GM12878 (cell line): ENCODE data around the gene TMEM144. TPM values are rescaled to one million over a fixed set of nuclear protein-coding genes. Genes with fewer than 3 reads are reported as not detected.

Experiments
- ATAC-seq: fragments of 200-7000 bp; cut with Tn5 transposase; 3 replicates; pipeline ENCODE4 v1.9.1; 2020; ENCODE audit warnings: mild to moderate bottlenecking, moderate library complexity
- BruUV-seq: library from RNA; stranded (reverse); fragments of 400-500 nt; replicated peaks from 2 replicates; lab custom pipeline; 2021; lab: Mats Ljungman, UMichigan
- CTCF ChIA-PET: fragments of 300-600 bp; sonication (Branson Sonifier 250); formaldehyde crosslinking; extraction: SDS; loops from one replicate; lab custom pipeline; 2021; ENCODE audit warnings: inconsistent platforms; lab: Yijun Ruan, JAX
- POLR2A ChIA-PET: fragments of 350-600 bp; formaldehyde crosslinking; extraction: SDS; loops from one replicate; lab custom pipeline; 2021; ENCODE audit warnings: inconsistent platforms; lab: Charles Lee
- RAD21 ChIA-PET: fragments of 300-600 bp; sonication (Branson Sonifier 250); formaldehyde crosslinking; loops from one replicate; lab custom pipeline; 2023; ENCODE audit warnings: antibody characterized with exemption; ENCODE audit not compliant: unreplicated experiment; lab: Charles Lee
- SMC1A ChIA-PET: fragments of 300-600 bp; sonication (Branson Sonifier 250); formaldehyde crosslinking; loops from one replicate; lab custom pipeline; 2023; ENCODE audit not compliant: unreplicated experiment, uncharacterized antibody; lab: Charles Lee
- DNase-seq: peaks from one replicate; pipeline ENCODE4 v3.0.0-alpha.2; 2011; ENCODE audit warnings: low read depth, low spot score
- FAIRE-seq: peaks from 3 replicates; lab custom pipeline; 2011; peaks lifted over from hg19 to GRCh38; lab: Jason Lieb, UNC
- H2AFZ ChIP-seq: 2 replicates; pipeline ENCODE4 v1.6.0; 2011; ENCODE audit warnings: low read depth, low read length, control low read depth; ENCODE audit not compliant: control insufficient read depth
- H3K27ac ChIP-seq: 2 replicates; pipeline ENCODE4 v1.5.1; 2011; ENCODE audit warnings: control low read depth; ENCODE audit not compliant: control insufficient read depth, insufficient read depth
- H3K27me3 ChIP-seq, 2 experiments: replicated peaks in 1 of 2; 2 replicates each; pipeline versions ENCODE4 v1.6.0 to v1.6.1; 2011; ENCODE audit warnings: low read length in 1 of 2; ENCODE audit not compliant: control insufficient read depth in 2 of 2, insufficient read depth in 2 of 2
- H3K36me3 ChIP-seq, 2 experiments: 2 replicates each; pipeline ENCODE4 v1.5.1; 2011; ENCODE audit warnings: low read length in 1 of 2; ENCODE audit not compliant: control insufficient read depth in 2 of 2, insufficient read depth in 2 of 2
- H3K4me1 ChIP-seq: 2 replicates; pipeline ENCODE4 v1.6.1; 2011; ENCODE audit warnings: mild to moderate bottlenecking, low read length, moderate library complexity, mixed read lengths; ENCODE audit not compliant: control insufficient read depth, insufficient read depth
- H3K4me2 ChIP-seq: 2 replicates; pipeline ENCODE4 v1.6.0; 2011; ENCODE audit warnings: control low read depth; ENCODE audit not compliant: control insufficient read depth, insufficient read depth
- H3K4me3 ChIP-seq: fragments of 200-600 bp; sonication (generic); 2 replicates; pipeline ENCODE4 v1.5.1; 2016
- H3K79me2 ChIP-seq: 2 replicates; pipeline ENCODE4 v1.6.0; 2011; ENCODE audit warnings: low read length; ENCODE audit not compliant: control insufficient read depth, insufficient read depth
- H3K9ac ChIP-seq: 2 replicates; pipeline ENCODE4 v1.8.0; 2011; ENCODE audit warnings: low read length, control low read depth, mixed read lengths; ENCODE audit not compliant: control insufficient read depth, insufficient read depth
- H3K9me3 ChIP-seq: replicated peaks from 3 replicates; pipeline ENCODE4 v1.5.1; 2011; ENCODE audit warnings: mild to moderate bottlenecking, low read length; ENCODE audit not compliant: control insufficient read depth, insufficient read depth
- H4K20me1 ChIP-seq: 2 replicates; pipeline ENCODE4 v1.6.0; 2011; ENCODE audit not compliant: control insufficient read depth, insufficient read depth
- EED ChIP-seq: sonication (generic); IDR thresholded peaks from 2 replicates; pipeline ENCODE4 v1.6.1; 2016; ENCODE audit warnings: antibody characterized with exemption, low read depth
- EZH2 ChIP-seq: IDR thresholded peaks from 2 replicates; pipeline ENCODE4 v1.6.1; 2012; ENCODE audit warnings: low read depth, mild to moderate bottlenecking, control low read depth, inconsistent platforms, low read length, borderline replicate concordance; ENCODE audit not compliant: control insufficient read depth
- JUND ChIP-seq: IDR thresholded peaks from 2 replicates; pipeline ENCODE4 v1.6.1; 2012; ENCODE audit warnings: low read depth, mild to moderate bottlenecking, low read length, improper control_type of control experiment, moderate library complexity
- MEF2B ChIP-seq: fragments of 450-650 bp; IDR thresholded peaks from 2 replicates; pipeline ENCODE4 v1.6.1; 2018; ENCODE audit warnings: mild to moderate bottlenecking, moderate library complexity; ENCODE audit not compliant: partially characterized antibody, poor library complexity, severe bottlenecking
- MYC ChIP-seq: IDR thresholded peaks from 2 replicates; pipeline ENCODE4 v1.6.1; 2011; ENCODE audit warnings: mild to moderate bottlenecking, low read length, moderate library complexity, inconsistent platforms; ENCODE audit not compliant: insufficient read depth, insufficient replicate concordance, insufficient read length, severe bottlenecking
- PAX5 ChIP-seq: IDR thresholded peaks from 2 replicates; pipeline ENCODE4 v1.6.1; 2011; ENCODE audit warnings: low read depth, low read length, borderline replicate concordance
- RB1 ChIP-seq: fragments of 450-650 bp; formaldehyde crosslinking; IDR thresholded peaks from 2 replicates; pipeline ENCODE4 v1.6.1; 2017; ENCODE audit warnings: mild to moderate bottlenecking, borderline replicate concordance
- SIX5 ChIP-seq: IDR thresholded peaks from 2 replicates; pipeline ENCODE4 v1.6.1; 2011; ENCODE audit warnings: mild to moderate bottlenecking, low read depth, low read length, moderate library complexity; ENCODE audit not compliant: severe bottlenecking
- TAF1 ChIP-seq: IDR thresholded peaks from 2 replicates; pipeline ENCODE4 v1.6.1; 2011; ENCODE audit warnings: mild to moderate bottlenecking, low read depth, low read length, borderline replicate concordance
- WGBS: methylation state at CpG from one replicate; pipeline ENCODE4 v1.1.6; 2016; ENCODE audit warnings: low lambda C conversion rate; ENCODE audit not compliant: insufficient replicate concordance, insufficient coverage; ENCODE audit errors: missing lambda C conversion rate; 5-methylcytosine and 5-hydroxymethylcytosine counted together
- in situ Hi-C: fragments of 300-500 bp; cut with MboI; formaldehyde crosslinking; loops from 9 replicates; pipeline ENCODE4 v1.14.3; 2018; ENCODE audit warnings: mixed read lengths
- intact Hi-C: fragments of 100-400 bp; cut with micrococcal nuclease; formaldehyde crosslinking; loops from one replicate; pipeline ENCODE4 v1.14.2; 2022; ENCODE audit not compliant: unreplicated experiment
- polyA plus RNA-seq, 11 experiments: library from polyadenylated mRNA; depleted of rRNA in 4 of 11; unstranded in 6 of 11; stranded (reverse) in 5 of 11; fragments of >200 nt; fragmentation: Nextera tagmentation in 4 of 11; fragmentation: Illumina TruSeq in 1 of 11; extraction: Ambion mirVana in 4 of 11; extraction: Trizol in 1 of 11; gene quantifications; 1 replicate in 1 of 11; 2 replicates in 10 of 11; pipeline versions ENCODE4 v1.2.1 to v1.2.3, GENCODE V29; 2011 to 2016; ENCODE audit warnings: inconsistent platforms in 2 of 11, missing spikeins in 2 of 11, low read depth in 1 of 11
- total RNA-seq, 4 experiments: library from RNA; depleted of rRNA in 3 of 4; stranded (reverse); fragments of >200 nt in 3 of 4; fragmentation: Illumina TruSeq in 1 of 4; extraction: Trizol in 1 of 4; gene quantifications; 2 replicates each; pipeline versions ENCODE4 v1.2.1 to v1.2.3, GENCODE V29; 2013 to 2021
- TF ChIP-seq, protein P1 (sequence below): fragments of 450-650 bp; IDR thresholded peaks from 2 replicates; pipeline ENCODE4 v1.6.1; 2014; ENCODE audit warnings: mild to moderate bottlenecking
- TF ChIP-seq, protein P2 (sequence below): fragments of 450-650 bp; IDR thresholded peaks from 2 replicates; pipeline ENCODE4 v1.6.1; 2017; ENCODE audit warnings: mild to moderate bottlenecking, moderate library complexity
- TF ChIP-seq, protein P3 (sequence below): IDR thresholded peaks from 2 replicates; pipeline ENCODE4 v1.6.1; 2012; ENCODE audit warnings: low read length, inconsistent platforms

The TMEM144 gene
- total and polyA plus RNA-seq, 10 of the 15 experiments (the other 5 are each of a cell fraction or from before 2014, with no cell fraction given) = 0.08 to 1.8 (median 1.4) TPM

DNA sequence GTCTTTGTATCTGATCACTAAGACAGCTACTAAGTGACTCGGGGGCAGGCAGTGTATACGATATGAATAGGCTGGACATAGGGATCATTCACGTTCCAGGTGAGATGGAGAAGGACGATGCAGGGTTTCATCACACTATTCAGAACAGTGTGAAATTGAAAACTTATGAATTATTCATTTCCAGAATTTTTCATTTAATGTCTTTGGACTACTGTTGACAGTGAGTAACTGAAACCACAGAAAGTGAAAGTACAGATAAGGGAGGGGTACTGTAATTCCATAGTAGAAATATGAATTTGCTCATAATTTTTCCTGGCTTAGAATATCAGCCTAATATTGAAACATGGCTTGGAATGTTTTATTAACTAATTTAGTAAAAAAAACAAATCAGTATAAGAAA lies 24.4 kb downstream of the TMEM144 start (continued):
- TF ChIP-seq, protein P1, sequence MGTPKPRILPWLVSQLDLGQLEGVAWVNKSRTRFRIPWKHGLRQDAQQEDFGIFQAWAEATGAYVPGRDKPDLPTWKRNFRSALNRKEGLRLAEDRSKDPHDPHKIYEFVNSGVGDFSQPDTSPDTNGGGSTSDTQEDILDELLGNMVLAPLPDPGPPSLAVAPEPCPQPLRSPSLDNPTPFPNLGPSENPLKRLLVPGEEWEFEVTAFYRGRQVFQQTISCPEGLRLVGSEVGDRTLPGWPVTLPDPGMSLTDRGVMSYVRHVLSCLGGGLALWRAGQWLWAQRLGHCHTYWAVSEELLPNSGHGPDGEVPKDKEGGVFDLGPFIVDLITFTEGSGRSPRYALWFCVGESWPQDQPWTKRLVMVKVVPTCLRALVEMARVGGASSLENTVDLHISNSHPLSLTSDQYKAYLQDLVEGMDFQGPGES = no peak
- TF ChIP-seq, protein P2, sequence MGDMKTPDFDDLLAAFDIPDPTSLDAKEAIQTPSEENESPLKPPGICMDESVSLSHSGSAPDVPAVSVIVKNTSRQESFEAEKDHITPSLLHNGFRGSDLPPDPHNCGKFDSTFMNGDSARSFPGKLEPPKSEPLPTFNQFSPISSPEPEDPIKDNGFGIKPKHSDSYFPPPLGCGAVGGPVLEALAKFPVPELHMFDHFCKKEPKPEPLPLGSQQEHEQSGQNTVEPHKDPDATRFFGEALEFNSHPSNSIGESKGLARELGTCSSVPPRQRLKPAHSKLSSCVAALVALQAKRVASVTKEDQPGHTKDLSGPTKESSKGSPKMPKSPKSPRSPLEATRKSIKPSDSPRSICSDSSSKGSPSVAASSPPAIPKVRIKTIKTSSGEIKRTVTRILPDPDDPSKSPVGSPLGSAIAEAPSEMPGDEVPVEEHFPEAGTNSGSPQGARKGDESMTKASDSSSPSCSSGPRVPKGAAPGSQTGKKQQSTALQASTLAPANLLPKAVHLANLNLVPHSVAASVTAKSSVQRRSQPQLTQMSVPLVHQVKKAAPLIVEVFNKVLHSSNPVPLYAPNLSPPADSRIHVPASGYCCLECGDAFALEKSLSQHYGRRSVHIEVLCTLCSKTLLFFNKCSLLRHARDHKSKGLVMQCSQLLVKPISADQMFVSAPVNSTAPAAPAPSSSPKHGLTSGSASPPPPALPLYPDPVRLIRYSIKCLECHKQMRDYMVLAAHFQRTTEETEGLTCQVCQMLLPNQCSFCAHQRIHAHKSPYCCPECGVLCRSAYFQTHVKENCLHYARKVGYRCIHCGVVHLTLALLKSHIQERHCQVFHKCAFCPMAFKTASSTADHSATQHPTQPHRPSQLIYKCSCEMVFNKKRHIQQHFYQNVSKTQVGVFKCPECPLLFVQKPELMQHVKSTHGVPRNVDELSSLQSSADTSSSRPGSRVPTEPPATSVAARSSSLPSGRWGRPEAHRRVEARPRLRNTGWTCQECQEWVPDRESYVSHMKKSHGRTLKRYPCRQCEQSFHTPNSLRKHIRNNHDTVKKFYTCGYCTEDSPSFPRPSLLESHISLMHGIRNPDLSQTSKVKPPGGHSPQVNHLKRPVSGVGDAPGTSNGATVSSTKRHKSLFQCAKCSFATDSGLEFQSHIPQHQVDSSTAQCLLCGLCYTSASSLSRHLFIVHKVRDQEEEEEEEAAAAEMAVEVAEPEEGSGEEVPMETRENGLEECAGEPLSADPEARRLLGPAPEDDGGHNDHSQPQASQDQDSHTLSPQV = no peak
- TF ChIP-seq, all 136 proteins: peak for 0

DNA sequence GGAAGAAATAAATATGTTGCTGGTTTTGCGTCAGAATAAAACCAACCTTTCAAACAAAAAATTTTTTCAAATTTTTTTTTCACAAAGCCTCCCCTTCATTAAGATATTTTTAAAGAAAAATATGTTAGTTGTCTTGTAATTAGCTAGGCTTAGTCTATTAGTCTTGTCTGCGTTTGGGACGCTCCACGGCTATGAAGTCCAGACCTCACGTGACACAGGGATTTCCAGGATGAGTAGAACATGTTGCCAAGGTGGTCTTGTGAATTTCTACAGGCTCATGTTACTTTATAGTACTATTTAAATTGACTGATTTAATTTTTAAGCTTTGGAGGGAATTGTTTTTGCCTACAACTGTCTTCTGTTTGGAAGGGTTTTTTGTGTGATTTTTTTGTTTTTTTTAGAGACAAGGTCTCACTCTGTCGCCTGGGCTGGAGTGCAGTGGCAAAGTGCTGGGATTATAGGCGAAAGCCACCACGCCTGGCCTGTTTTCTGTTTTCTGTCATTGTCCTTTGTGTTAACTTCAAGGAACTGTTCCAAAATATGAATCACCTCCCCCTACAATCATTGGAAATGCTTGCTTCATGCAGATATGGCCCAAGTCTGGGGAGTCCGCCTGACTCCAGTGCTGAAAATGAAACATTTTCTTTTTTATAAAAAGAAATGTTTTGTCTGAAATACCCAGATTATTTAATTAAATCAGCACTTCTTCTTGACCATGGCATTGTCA lies 26.2 kb downstream of the TMEM144 start:
- in situ Hi-C loops = no loop called here
- POLR2A ChIA-PET = no interaction called here
- Histone ChIP-seq H3K27ac (no peak overlapping the region), H2AFZ (no peak overlapping the region), H4K20me1 (no peaks in the 10 kb centered on the region), H3K79me2 (no peaks in the 10 kb centered on the region), H3K4me2 (no peak overlapping the region), H3K4me1 (no peaks in the 10 kb centered on the region), H3K9me3 (no peaks in the 10 kb centered on the region), H3K27me3 (no peaks in the 10 kb centered on the region), H3K4me3 (no peak overlapping the region), H3K36me3 (no peaks in the 10 kb centered on the region), H3K9ac (no peak overlapping the region)
- DNase-seq (no peak), FAIRE-seq (no peak), ATAC-seq (no peak)
- 11% methylated on average over 9 of the region's 9 CpGs for WGBS
- SMC1A ChIA-PET = no interaction called here
- CTCF ChIA-PET = no interaction called here
- TF ChIP-seq, protein P3, sequence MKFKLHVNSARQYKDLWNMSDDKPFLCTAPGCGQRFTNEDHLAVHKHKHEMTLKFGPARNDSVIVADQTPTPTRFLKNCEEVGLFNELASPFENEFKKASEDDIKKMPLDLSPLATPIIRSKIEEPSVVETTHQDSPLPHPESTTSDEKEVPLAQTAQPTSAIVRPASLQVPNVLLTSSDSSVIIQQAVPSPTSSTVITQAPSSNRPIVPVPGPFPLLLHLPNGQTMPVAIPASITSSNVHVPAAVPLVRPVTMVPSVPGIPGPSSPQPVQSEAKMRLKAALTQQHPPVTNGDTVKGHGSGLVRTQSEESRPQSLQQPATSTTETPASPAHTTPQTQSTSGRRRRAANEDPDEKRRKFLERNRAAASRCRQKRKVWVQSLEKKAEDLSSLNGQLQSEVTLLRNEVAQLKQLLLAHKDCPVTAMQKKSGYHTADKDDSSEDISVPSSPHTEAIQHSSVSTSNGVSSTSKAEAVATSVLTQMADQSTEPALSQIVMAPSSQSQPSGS = no peak
- TF ChIP-seq PAX5 (no peak), MYC (no peak), RB1 (no peak), SIX5 (no peak), MEF2B (no peak), EED (no peak), JUND (no peak), TAF1 (no peak), EZH2 (no peak)
- RAD21 ChIA-PET = no interaction called here
- intact Hi-C loops = no loop called here
- BruUV-seq = no TSS peak
